GM18909 (cell line): ENCODE results near the gene GDF9.

Experiments
- ATAC-seq: cut with Tn5 transposase; IDR thresholded peaks from one replicate; pipeline ENCODE4 v1.9.1; 2021; ENCODE audit warnings: mild to moderate bottlenecking; ENCODE audit not compliant: unreplicated experiment, poor library complexity

Gene GDF9

DNA sequence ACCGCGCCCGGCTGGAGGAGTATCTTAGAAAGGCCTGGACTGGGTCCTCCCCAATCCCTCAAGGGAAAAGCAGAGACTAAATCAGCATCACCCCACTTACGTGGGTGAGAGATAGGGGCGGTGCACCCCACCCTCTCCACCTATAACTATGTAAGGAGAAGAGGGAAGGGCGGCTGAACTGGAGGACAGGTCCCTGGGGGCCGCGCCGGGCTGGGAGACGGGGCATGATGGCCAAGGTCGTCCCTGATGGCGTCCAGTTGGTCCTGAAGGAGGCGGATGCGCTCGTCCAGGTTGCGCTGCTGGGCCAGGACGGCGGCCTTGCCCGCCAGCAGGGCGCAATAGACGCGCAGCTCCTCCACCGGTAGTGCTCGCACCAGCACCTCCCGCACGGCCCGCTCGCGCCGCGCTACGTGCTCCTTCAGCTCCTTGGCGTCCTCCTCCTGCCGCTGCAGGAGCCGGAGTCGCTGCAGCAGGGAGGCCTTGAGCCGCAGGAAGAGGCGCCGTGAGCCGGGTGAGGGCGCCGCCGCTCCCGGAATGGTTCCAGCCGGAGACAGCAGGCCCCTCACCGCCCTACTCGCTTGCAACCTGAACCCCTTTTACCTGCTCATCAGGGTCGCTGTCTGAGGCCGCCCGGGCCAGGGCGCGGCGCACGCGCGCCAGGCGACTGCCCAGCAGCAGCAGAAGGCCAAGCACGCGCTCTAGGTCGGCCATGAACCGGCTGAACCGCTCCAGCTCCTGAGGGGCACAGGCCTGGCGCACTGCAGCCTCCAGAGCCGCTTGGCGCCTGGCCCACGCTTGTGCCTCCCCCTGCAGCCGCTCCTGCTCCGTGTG is 43.4 kb downstream of the GDF9 start:
- no peak for ATAC-seq

DNA sequence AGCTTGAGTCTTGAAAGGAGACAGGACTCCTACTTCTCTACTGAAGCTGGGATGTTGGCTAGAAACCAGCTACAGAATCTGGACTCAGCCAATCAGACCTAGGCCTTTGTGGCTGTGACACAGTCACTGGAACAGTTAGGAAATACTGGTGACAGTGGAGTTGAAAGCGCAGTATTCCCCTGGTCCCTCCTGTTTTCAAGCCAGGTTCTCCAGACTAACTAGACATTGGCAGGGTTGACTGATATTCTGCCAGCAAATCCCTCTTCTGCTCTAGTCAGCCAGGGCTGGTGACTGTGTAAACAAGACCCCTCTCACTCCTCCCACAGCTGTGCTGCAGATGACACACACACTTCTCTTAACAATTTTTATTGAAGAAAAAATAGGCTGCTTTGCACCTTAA is 44.5 kb downstream of the GDF9 start:
- ATAC-seq = no peak

DNA sequence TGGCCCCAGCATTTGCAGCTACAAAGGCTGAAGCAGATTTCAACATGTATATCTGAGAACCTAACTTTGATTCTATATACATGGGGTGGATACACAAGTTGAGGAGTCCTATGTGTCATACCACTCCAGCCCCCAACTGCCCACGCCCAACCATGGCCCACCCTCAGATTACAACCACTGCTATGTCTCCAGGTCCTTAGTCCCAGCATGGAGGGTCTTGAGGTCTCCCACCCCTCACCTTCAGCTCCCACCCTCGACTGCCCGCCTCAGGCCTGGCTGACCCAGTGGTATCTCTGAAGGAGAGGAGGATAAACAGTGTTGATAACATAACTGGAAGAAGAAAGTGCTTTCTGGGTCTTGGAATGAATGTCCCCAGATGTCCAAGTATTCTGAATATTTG is 44.9 kb downstream of the GDF9 start:
- ATAC-seq = no peak

DNA sequence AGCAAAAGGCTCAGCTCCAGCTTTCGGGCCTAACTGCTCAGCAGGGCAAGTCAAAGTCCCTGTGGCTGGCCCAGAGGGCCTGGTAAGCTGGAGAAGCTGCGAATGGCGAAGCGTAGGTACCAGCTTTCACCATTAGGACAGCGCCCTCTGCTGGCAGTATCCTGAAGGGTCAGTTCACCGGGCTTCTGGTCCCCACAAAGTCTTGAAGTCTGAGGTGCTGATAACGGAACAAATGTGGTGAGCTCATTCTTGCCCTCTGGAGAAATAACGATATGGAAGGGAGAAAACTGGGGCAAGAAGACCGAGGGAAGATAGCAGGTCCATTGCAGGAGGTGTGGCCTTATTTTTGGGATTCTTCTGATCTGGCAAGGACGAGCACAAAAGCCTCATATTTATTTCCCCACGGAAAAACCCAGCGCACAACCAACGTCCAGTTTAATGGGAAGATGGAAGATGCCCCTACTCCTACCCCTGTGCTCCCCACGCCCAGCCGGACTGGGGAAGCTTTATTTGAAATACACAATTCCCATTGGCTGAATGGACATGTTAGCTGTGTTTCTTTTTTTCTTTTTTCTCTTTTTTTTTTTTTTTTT is 46.0 kb downstream of the GDF9 start:
- peak; percentile 76 for ATAC-seq

DNA sequence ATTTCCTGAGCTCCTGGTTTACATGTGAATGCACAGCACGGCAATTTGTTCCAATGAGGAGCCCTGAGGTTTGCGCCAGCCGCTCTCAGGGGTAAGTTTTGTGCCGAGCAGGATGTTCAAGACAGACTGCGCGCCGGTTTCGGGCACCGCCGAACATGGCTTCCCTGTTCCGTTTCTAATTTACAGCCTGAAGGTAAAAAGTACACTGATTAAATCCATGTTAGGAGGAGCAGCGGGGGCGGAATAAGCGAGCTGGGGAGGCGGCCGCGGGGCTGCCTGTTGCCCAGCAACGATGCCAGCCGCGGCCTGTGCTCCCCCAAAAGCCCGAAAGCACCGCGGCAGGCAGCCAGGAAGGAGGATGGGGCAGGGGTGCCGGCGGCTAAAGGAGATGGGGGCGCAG is 46.8 kb downstream of the GDF9 start:
- ATAC-seq = no peak

DNA sequence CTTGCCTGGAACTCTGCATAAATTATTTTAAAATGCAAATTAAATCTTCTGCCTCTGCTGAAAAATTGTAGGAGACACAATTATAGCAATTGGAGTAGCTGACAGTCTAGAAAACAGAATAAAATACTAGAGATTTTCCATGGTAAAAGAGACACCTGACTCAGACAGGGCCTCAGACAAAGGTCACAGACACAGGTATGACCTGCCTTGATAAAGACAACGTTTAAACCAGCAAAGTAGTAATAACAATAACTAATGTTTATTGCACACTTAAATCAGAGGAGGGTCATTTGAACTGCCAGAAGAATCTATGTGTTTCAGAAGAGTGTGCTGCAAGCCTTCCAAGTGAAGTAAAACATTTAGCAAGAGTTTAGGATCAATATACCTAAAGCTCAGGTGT is 49.3 kb downstream of the GDF9 start:
- ATAC-seq = no peak

DNA sequence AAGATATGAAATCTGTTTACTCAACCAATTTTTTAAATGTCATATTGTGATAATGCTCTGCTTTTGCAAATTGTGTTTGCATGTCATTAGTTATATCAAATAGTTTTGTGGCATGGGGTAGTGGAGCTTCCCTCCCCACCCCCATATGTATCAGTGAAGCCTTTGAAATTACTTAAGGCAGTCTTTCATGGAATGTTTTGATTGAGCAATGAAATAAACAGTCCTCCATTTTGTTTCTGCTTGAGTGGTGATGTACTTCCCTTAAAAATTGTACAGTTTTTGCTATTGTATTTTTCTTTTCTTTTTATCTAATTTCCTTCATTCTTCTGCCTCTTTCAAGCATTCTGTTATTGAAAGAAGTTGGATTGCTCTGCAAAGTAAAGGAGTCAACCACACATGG is 49.7 kb downstream of the GDF9 start:
- no peak for ATAC-seq

DNA sequence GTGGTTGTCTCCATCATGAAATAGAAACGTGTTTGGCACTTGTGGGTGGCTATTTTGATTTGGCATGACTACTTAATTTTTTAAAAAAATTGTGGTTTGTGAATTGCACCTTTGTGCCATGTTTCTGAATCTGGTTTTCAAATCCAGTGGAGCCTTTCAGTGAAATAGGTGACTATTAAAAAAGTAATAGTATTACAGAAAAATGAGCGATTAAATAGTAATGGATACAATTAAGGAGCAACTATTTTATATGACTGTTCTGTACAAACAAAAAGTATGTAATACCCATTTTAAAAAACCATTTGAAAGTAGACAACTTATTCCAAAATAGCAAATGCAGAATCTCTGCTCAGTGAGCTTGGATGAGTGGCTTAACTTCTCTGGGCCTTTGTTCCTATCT is 50.2 kb downstream of the GDF9 start:
- no peak for ATAC-seq

DNA sequence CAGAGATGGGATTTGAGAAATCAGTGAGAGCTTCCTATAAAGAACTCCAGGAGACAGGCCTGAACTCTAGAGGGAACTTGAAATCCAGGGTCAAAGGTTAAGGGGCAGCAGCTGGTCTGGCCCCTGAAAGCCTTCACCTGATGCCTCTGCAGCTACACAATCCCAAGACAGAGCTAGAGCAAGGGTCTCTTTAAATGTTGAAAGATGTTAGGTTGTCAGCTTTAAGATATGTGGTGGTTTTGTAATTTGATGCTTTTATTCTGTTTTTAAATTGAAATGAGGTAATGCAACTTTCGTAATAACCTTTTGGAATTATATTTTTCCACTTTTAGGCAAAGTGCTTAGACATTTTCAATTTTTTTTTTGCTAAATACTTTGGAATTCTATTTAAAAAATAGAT is 50.8 kb downstream of the GDF9 start:
- ATAC-seq = no peak

DNA sequence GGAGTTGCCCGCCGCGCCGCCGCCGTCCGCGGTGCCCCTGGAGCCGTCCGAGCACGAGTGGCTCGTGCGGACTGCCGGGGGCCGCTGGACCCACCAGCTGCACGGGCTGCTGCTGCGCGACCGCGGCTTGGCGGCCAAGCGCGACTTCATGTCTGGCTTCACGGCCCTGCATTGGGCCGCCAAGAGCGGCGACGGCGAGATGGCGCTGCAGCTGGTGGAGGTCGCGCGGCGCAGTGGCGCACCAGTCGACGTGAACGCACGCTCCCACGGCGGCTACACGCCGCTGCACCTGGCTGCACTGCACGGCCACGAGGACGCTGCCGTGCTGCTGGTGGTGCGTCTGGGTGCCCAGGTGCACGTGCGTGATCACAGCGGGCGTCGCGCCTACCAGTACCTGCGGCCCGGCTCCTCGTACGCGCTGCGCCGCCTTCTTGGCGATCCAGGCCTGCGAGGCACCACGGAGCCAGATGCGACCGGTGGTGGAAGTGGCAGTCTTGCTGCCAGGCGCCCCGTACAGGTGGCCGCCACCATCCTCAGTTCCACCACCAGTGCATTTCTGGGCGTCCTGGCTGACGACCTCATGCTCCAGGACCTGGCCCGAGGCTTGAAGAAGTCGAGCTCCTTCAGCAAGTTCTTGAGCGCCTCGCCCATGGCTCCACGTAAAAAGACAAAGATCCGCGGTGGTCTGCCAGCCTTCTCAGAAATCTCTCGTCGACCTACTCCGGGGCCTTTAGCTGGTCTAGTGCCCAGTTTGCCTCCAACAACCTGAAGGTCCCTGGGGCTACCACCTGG is 51.6 kb downstream of the GDF9 start:
- no peak for ATAC-seq

DNA sequence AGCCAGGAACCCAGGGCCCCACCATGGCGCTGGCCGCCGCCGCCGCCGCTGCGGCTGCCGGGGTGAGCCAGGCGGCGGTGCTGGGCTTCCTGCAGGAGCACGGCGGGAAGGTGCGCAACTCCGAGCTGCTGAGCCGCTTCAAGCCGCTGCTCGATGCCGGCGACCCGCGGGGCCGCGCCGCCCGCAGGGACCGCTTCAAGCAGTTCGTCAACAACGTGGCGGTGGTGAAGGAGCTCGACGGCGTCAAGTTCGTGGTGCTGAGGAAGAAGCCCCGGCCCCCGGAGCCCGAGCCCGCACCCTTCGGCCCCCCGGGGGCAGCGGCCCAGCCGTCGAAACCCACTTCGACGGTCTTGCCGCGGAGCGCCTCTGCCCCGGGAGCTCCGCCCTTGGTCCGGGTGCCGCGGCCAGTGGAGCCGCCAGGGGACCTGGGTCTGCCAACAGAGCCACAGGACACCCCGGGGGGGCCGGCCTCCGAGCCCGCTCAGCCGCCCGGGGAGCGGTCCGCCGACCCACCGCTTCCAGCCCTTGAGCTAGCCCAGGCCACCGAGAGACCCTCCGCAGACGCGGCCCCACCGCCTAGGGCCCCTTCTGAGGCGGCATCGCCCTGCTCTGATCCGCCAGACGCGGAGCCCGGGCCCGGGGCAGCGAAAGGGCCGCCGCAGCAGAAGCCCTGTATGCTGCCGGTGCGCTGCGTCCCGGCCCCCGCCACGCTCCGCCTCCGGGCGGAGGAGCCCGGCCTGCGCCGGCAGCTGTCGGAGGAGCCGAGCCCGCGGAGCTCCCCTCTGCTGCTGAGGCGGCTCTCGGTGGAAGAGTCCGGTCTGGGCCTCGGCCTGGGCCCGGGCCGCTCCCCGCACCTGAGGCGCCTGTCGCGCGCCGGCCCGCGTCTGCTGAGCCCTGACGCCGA is 52.4 kb downstream of the GDF9 start:
- ATAC-seq = no peak

DNA sequence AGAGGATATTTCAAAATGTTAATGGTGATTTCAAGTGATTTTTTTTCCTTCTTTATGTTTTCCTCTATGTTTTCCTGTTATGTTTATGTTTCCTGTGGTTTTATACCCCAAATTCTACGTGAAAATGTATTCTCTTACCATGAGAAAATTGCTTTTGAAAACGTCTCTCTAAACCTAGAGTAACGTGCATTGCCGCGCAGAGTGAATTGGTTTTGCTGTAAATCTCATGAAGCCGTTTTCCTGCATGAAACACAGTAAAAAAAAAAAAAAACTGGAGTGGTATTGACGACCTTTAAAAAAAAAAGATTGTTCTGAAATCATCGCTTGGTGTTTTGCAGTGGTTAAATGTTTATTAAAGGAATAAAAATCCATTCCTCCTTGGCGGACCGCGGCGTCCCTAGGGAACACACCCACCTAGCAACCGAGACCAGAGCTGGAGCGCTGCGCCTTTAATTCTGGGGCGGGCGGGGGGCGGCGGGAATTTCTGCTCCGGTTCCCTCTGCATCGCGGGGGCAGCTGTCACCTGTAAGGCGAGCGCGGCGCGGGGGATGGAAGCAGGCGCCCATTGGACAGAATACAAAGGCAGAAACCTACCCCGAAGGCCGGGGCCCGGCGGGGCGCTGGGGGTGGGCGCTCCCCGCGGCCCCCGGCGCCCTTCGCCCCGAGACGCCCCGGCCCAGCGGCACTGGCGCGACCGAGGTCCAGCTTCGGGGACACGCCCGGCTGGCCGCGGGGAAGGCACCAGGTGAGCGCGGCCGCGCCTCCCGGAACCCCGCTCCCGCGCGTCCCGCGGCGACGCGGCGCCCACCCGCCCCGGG is 53.3 kb downstream of the GDF9 start, which contains the start of gene SOWAHA:
SOWAHA (plus strand) TSS at position 522 of the 818 bp plus-strand sequence. CDS start 320 bp downstream, outside the sequence.
- ATAC-seq = no peak

DNA sequence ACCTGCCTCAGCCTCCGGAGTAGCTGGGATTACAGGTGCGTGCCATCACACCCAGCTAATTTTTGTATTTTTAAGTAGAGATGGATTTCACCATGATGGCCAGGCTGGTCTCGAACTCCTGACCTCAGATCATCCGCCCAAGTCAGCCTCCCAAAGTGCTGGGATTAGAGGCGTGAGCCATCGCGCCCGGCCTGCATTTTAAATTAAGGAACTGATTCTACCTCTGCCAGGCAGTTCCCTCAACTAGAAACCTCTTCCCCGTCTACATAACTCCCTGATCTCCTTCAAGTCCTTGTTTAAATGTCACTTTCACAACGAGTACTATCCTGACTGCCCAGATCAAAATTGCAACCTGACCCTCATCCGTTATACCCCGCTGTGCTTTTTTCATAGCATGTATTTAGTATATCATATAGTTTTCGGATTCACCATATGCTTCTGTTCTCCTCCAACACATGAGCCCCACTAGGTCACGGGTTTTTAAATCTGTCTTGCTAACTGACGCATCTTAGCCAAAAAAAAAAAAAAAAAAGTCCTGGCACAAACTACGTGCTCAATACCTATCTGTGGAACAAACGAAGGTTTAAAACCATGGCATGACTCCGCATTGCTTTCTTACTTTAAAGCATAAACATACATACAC is 54.0 kb downstream of the GDF9 start:
- no peak for ATAC-seq
